H9 (cell line): ENCODE results near the gene TYMP. TPM values are rescaled to one million over a fixed set of nuclear protein-coding genes. Genes with fewer than 3 reads are reported as not detected.

Experiments
- DNase-seq: peaks from one replicate; pipeline ENCODE4 v3.0.0-alpha.2; 2017
- H2AFZ ChIP-seq: one replicate; pipeline ENCODE4 v1.6.1; 2013; ENCODE audit warnings: mild to moderate bottlenecking, low read length, control low read depth, moderate library complexity
- H2AK5ac ChIP-seq: 2 replicates; pipeline ENCODE4 v1.6.1; 2013; ENCODE audit warnings: low read length, control low read depth, mixed read lengths; ENCODE audit not compliant: insufficient read length
- H2BK120ac ChIP-seq: one replicate; pipeline ENCODE4 v1.6.1; 2013; ENCODE audit warnings: low read depth, mild to moderate bottlenecking, low read length, control low read depth, inconsistent platforms; ENCODE audit not compliant: poor library complexity, severe bottlenecking
- H2BK12ac ChIP-seq: 2 replicates; pipeline ENCODE4 v1.6.1; 2013; ENCODE audit warnings: low read length, control low read depth, mixed read lengths, low read depth; ENCODE audit not compliant: insufficient read length
- H2BK15ac ChIP-seq: 2 replicates; pipeline ENCODE4 v1.6.1; 2013; ENCODE audit warnings: low read depth, low read length, control low read depth
- H2BK20ac ChIP-seq: one replicate; pipeline ENCODE4 v1.6.1; 2013; ENCODE audit warnings: low read depth, mild to moderate bottlenecking, low read length, control low read depth, inconsistent platforms; ENCODE audit not compliant: poor library complexity, severe bottlenecking
- H2BK5ac ChIP-seq: 2 replicates; pipeline ENCODE4 v1.6.1; 2013; ENCODE audit warnings: low read length, control low read depth, mixed read lengths; ENCODE audit not compliant: insufficient read length
- H3K14ac ChIP-seq: 2 replicates; pipeline ENCODE4 v1.6.1; 2013; ENCODE audit warnings: low read length, control low read depth; ENCODE audit not compliant: insufficient read depth
- H3K18ac ChIP-seq: 2 replicates; pipeline ENCODE4 v1.6.1; 2013; ENCODE audit warnings: low read depth, mild to moderate bottlenecking, mixed read lengths, low read length, control low read depth; ENCODE audit not compliant: insufficient read length
- H3K23ac ChIP-seq: 2 replicates; pipeline ENCODE4 v1.6.1; 2013; ENCODE audit warnings: low read length, control low read depth, mixed read lengths, low read depth; ENCODE audit not compliant: insufficient read length
- H3K23me2 ChIP-seq: 2 replicates; pipeline ENCODE4 v1.6.1; 2013; ENCODE audit warnings: low read depth, mild to moderate bottlenecking, mixed read lengths, low read length, control low read depth; ENCODE audit not compliant: insufficient read length, poor library complexity, severe bottlenecking
- H3K27ac ChIP-seq: 2 replicates; pipeline ENCODE4 v1.5.1; 2013; ENCODE audit warnings: low read length, control low read depth, mixed read lengths, low read depth; ENCODE audit not compliant: insufficient read length
- H3K27me3 ChIP-seq: 2 replicates; pipeline ENCODE4 v1.6.1; 2013; ENCODE audit warnings: low read length, control low read depth, inconsistent platforms; ENCODE audit not compliant: insufficient read depth
- H3K4ac ChIP-seq: 2 replicates; pipeline ENCODE4 v1.6.1; 2013; ENCODE audit warnings: low read depth, mild to moderate bottlenecking, control low read depth, inconsistent platforms, low read length, moderate library complexity
- H3K4me1 ChIP-seq: 2 replicates; pipeline ENCODE4 v1.6.1; 2013; ENCODE audit warnings: low read length, control low read depth, inconsistent platforms; ENCODE audit not compliant: insufficient read depth
- H3K4me2 ChIP-seq: 2 replicates; pipeline ENCODE4 v1.6.1; 2013; ENCODE audit warnings: low read length, control low read depth, mixed read lengths; ENCODE audit not compliant: insufficient read length, insufficient read depth
- H3K56ac ChIP-seq: 2 replicates; pipeline ENCODE4 v1.6.1; 2013; ENCODE audit warnings: low read depth, mild to moderate bottlenecking, mixed read lengths, low read length, control low read depth; ENCODE audit not compliant: insufficient read length
- H3K79me1 ChIP-seq: 2 replicates; pipeline ENCODE4 v1.6.1; 2013; ENCODE audit warnings: low read depth, mild to moderate bottlenecking, moderate library complexity, low read length, control low read depth, inconsistent platforms; ENCODE audit not compliant: insufficient read depth, poor library complexity, severe bottlenecking
- H3K79me2 ChIP-seq: 2 replicates; pipeline ENCODE4 v1.6.1; 2013; ENCODE audit warnings: low read length, control low read depth, inconsistent platforms; ENCODE audit not compliant: insufficient read depth
- H3K9ac ChIP-seq: 2 replicates; pipeline ENCODE4 v1.6.1; 2013; ENCODE audit warnings: low read length, control low read depth, mixed read lengths; ENCODE audit not compliant: insufficient read length; ENCODE audit errors: extremely low read depth
- H3K9me3 ChIP-seq: one replicate; pipeline ENCODE4 v1.6.1; 2013; ENCODE audit warnings: low read depth, low read length, inconsistent platforms; ENCODE audit not compliant: control insufficient read depth
- H3T11ph ChIP-seq: one replicate; pipeline ENCODE4 v1.6.1; 2013; ENCODE audit warnings: mild to moderate bottlenecking, low read length, control low read depth, inconsistent platforms
- H4K20me1 ChIP-seq: one replicate; pipeline ENCODE4 v1.6.1; 2013; ENCODE audit not compliant: control insufficient read depth, insufficient read length, insufficient read depth
- H4K5ac ChIP-seq: 2 replicates; pipeline ENCODE4 v1.6.1; 2013; ENCODE audit warnings: low read depth, mild to moderate bottlenecking, mixed read lengths, low read length, control low read depth; ENCODE audit not compliant: insufficient read length
- H4K8ac ChIP-seq: replicated peaks from 2 replicates; pipeline ENCODE4 v1.6.1; 2013; ENCODE audit warnings: low read length, control low read depth, mixed read lengths, low read depth; ENCODE audit not compliant: insufficient read length
- H4K91ac ChIP-seq: 2 replicates; pipeline ENCODE4 v1.6.1; 2013; ENCODE audit warnings: low read depth, mild to moderate bottlenecking, moderate library complexity, mixed read lengths, low read length, control low read depth; ENCODE audit not compliant: insufficient read length
- H3K27ac Mint-ChIP-seq, 3 experiments: 2 replicates in 2 of 3; 3 replicates in 1 of 3; pipeline ENCODE4 v1.8.0; 2020 to 2021; ENCODE audit warnings: mixed read lengths in 3 of 3, mild to moderate bottlenecking in 1 of 3, moderate library complexity in 1 of 3
- H3K27me3 Mint-ChIP-seq: 2 replicates; pipeline ENCODE4 v1.8.0; 2021; ENCODE audit warnings: low read depth, mild to moderate bottlenecking, moderate library complexity, mixed read lengths
- H3K36me3 Mint-ChIP-seq, 3 experiments: 2 replicates in 2 of 3; 3 replicates in 1 of 3; pipeline ENCODE4 v1.8.0; 2020 to 2021; ENCODE audit warnings: low read depth in 3 of 3, mixed read lengths in 3 of 3; ENCODE audit not compliant: insufficient read depth in 1 of 3
- H3K4me1 Mint-ChIP-seq, 2 experiments: 2 replicates each; pipeline ENCODE4 v1.8.0; 2020; ENCODE audit warnings: mixed read lengths in 2 of 2
- H3K4me3 Mint-ChIP-seq, 2 experiments: 2 replicates in 1 of 2; 3 replicates in 1 of 2; pipeline ENCODE4 v1.8.0; 2020 to 2021; ENCODE audit warnings: mild to moderate bottlenecking in 2 of 2, mixed read lengths in 2 of 2, moderate library complexity in 1 of 2
- H3K9me3 Mint-ChIP-seq, 2 experiments: 2 replicates in 1 of 2; 3 replicates in 1 of 2; pipeline ENCODE4 v1.8.0; 2020; ENCODE audit warnings: mild to moderate bottlenecking in 2 of 2, mixed read lengths in 2 of 2, moderate library complexity in 1 of 2
- WGBS: extraction: QIAGEN DNeasy Blood & Tissue Kit; methylation state at CpG from one replicate; pipeline ENCODE4 v1.1.7; 2013; ENCODE audit warnings: missing lambda C conversion rate, low lambda C conversion rate, mixed read lengths; ENCODE audit not compliant: insufficient read length; ENCODE audit errors: extremely low coverage; 5-methylcytosine and 5-hydroxymethylcytosine counted together
- total RNA-seq: library from RNA; stranded (reverse); gene quantifications from 2 replicates; pipeline ENCODE4 v1.2.1, GENCODE V29; 2021
- TF ChIP-seq, protein P1 (sequence below): fragments of 200-600 bp; sonication (generic); conservative IDR thresholded peaks from 3 replicates; pipeline ENCODE4 v1.8.0; 2021; ENCODE audit warnings: antibody characterized with exemption, mild to moderate bottlenecking

The TYMP gene
- total RNA-seq, 1 experiment from 2014 or later, result 1.0 TPM

DNA sequence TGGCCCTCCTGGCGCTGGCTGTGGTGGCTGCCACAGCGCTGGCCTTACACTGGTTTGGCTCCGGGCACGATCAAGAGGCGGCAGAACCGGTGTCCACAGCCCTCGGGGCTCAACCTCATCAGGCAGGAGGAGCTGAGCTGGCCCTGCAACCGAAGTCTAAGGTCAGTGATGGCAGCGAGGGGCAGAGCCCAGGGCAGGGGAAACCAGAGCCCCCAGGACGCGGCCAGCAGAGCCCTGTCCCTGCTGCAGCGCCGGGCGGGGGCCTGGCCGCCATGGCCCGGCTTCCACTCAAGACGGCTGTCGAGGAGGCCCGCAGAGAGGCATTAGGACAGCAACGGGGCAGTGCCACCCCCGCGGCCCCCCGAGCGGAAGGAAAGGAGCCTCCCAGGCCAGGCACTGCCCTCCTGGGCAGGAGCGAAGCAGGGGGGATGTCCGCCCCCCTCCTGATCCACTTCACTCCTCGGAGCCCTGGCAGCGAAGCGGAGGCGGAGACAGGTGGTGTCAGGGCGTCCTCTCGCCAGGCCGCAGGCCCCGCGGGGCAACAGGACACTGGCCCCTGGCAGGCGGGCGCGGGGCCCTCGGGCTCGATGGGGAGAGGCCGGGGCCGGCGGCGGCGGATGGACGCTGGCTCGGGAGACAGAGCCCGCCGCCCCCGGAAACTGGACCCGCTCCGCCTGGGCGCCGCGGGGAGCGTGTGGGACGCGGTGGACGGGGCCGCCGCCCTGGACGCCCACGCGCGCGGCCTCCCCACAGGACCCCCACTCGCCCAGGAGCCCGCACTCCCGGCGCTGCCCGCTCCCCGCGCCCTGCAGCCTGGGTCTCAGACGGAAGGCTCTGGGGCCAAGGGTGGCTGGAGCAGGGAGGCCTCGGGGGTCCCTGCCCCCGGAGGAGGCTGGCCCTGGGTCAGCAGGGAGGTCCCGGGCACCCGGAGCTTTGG lies 16.8 kb upstream of the TYMP start:
- H3K4me1 Mint-ChIP-seq, result peaks cover 0 to 3% of the 10 kb centered on the region in 2 experiments; a peak in 1 of 4 replicates

More for the DNA sequence above, 16.8 kb upstream of the TYMP start:
- no peaks in the 10 kb centered on the region for H3K79me1 ChIP-seq
- no peak overlapping the region for H3K27ac ChIP-seq
- H3K79me2 ChIP-seq, result no peaks in the 10 kb centered on the region
- no peak overlapping the region for H2BK20ac ChIP-seq
- no peak overlapping the region for H2AK5ac ChIP-seq
- Mint-ChIP-seq H3K36me3 (no peaks in the 10 kb centered on the region), H3K4me3 (no peak overlapping the region), H3K9me3 (no peaks in the 10 kb centered on the region; a peak in 1 of 5 replicates), H3K27me3 (peaks cover 40% of the 10 kb centered on the region), H3K27ac (no peak overlapping the region)
- H4K20me1 ChIP-seq, result no peaks in the 10 kb centered on the region
- H3K23me2 ChIP-seq, result peaks cover 2% of the 10 kb centered on the region
- H4K91ac ChIP-seq, result no peak overlapping the region
- no peak overlapping the region for H3K18ac ChIP-seq
- no peak overlapping the region for H3K4me2 ChIP-seq
- no peak overlapping the region for H3K23ac ChIP-seq
- no peaks in the 10 kb centered on the region; the same call in 1 of the 2 replicates for H3K27me3 ChIP-seq
- no peak overlapping the region for H4K5ac ChIP-seq
- H3K4me1 ChIP-seq, result no peaks in the 10 kb centered on the region
- no peak overlapping the region for H2AFZ ChIP-seq
- no peak overlapping the region for H2BK5ac ChIP-seq
- no peak overlapping the region for H3K4ac ChIP-seq
- no peaks in the 10 kb centered on the region for H3K9me3 ChIP-seq
- no peak overlapping the region for H4K8ac ChIP-seq
- H2BK12ac ChIP-seq, result no peak overlapping the region
- no CpG with 5 or more reads among the region's 78 CpGs for WGBS
- H2BK120ac ChIP-seq, result no peak overlapping the region
- H3T11ph ChIP-seq, result no peak overlapping the region
- TF ChIP-seq, protein P1, sequence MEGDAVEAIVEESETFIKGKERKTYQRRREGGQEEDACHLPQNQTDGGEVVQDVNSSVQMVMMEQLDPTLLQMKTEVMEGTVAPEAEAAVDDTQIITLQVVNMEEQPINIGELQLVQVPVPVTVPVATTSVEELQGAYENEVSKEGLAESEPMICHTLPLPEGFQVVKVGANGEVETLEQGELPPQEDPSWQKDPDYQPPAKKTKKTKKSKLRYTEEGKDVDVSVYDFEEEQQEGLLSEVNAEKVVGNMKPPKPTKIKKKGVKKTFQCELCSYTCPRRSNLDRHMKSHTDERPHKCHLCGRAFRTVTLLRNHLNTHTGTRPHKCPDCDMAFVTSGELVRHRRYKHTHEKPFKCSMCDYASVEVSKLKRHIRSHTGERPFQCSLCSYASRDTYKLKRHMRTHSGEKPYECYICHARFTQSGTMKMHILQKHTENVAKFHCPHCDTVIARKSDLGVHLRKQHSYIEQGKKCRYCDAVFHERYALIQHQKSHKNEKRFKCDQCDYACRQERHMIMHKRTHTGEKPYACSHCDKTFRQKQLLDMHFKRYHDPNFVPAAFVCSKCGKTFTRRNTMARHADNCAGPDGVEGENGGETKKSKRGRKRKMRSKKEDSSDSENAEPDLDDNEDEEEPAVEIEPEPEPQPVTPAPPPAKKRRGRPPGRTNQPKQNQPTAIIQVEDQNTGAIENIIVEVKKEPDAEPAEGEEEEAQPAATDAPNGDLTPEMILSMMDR, result no peak
- H3K56ac ChIP-seq, result no peak overlapping the region
- H3K9ac ChIP-seq, result no peak overlapping the region
- no peak for DNase-seq
- H2BK15ac ChIP-seq, result no peak overlapping the region
- H3K14ac ChIP-seq, result no peak overlapping the region
